Transverse colon (tissue), 4 donors: ENCODE results near the gene SERTAD1. TPM values are rescaled to one million over a fixed set of nuclear protein-coding genes. Genes with fewer than 3 reads are reported as not detected.

Source experiments
- DNase-seq: peaks from one replicate; pipeline ENCODE4 v3.0.0-alpha.2; 2019
- H3K27ac ChIP-seq, 4 donors: fragments of 200-600 bp; sonication (generic); 2 replicates each; pipeline ENCODE4 v1.5.1; 2016 to 2018; ENCODE audit warnings: inconsistent platforms in 4 of 4
- H3K27me3 ChIP-seq: fragments of 200-600 bp; sonication (generic); 2 replicates; pipeline ENCODE4 v1.5.1; 2017; ENCODE audit warnings: inconsistent platforms
- H3K36me3 ChIP-seq, 4 donors: fragments of 200-600 bp; sonication (generic); 2 replicates each; pipeline ENCODE4 v1.5.1; 2017 to 2019; ENCODE audit warnings: inconsistent platforms in 4 of 4
- H3K4me1 ChIP-seq, 4 donors: fragments of 200-600 bp; sonication (generic); 2 replicates each; pipeline ENCODE4 v1.5.1; 2017 to 2020; ENCODE audit warnings: inconsistent platforms in 4 of 4
- H3K4me3 ChIP-seq, 4 donors: fragments of 200-600 bp; sonication (generic); 1 replicate in 1 of 4; 2 replicates in 3 of 4; pipeline versions ENCODE4 v1.5.1 to v1.6.1; 2017 to 2019; ENCODE audit warnings: inconsistent platforms in 4 of 4
- H3K9me3 ChIP-seq, 2 donors: fragments of 200-600 bp; sonication (generic); 2 replicates each; pipeline ENCODE4 v1.5.1; 2017 to 2019; ENCODE audit warnings: inconsistent platforms in 2 of 2
- CTCF ChIP-seq, 5 experiments: fragments of 200-600 bp in 3 of 5; fragments of 450-650 bp in 2 of 5; sonication (generic) in 3 of 5; IDR thresholded peaks; 1 replicate in 2 of 5; 2 replicates in 3 of 5; pipeline ENCODE4 v1.5.1; 2016 to 2017; ENCODE audit warnings: antibody characterized with exemption in 5 of 5, inconsistent platforms in 3 of 5, mild to moderate bottlenecking in 2 of 5, moderate library complexity in 1 of 5
- EP300 ChIP-seq: sonication (generic); formaldehyde crosslinking; IDR thresholded peaks from one replicate; pipeline ENCODE4 v1.6.1; 2017; ENCODE audit warnings: antibody characterized with exemption, low read depth
- POLR2A ChIP-seq: fragments of 450-650 bp; IDR thresholded peaks from one replicate; pipeline ENCODE4 v1.6.1; 2016; ENCODE audit warnings: antibody characterized with exemption, mild to moderate bottlenecking, moderate library complexity
- POLR2AphosphoS5 ChIP-seq, 3 donors: sonication (generic); formaldehyde crosslinking; IDR thresholded peaks; one replicate each; pipeline ENCODE4 v1.6.1; 2016; ENCODE audit warnings: antibody characterized with exemption in 3 of 3
- WGBS, 2 donors: methylation state at CpG; one replicate each; pipeline ENCODE4 v1.1.5; 2018; ENCODE audit warnings: low coverage in 1 of 2; 5-methylcytosine and 5-hydroxymethylcytosine counted together
- in situ Hi-C, 4 donors: fragments of 200-750 bp; cut with MboI; loops; one replicate each; pipeline versions ENCODE4 v1.15.0 to v1.15.1; 2017; ENCODE audit warnings: low sequenced_read_pairs in 3 of 4, low pct_ligation_motif_present in 1 of 4, low pct_unique_long_range_greater_than_20kb in 1 of 4
- intact Hi-C: fragments of 100-400 bp; cut with DNase I; formaldehyde crosslinking; loops from one replicate; pipeline ENCODE4 v1.15.1; 2023; ENCODE audit warnings: low total_unique reads
- total RNA-seq, 4 donors: library from RNA; depleted of rRNA; stranded (reverse); fragments of >200 nt; gene quantifications; one replicate each; pipeline ENCODE4 v1.1.0, GENCODE V29; 2016

Gene SERTAD1
- total RNA-seq, 4 donors from 2014 or later = 2.6 to 30.3 (median 18.4) TPM

GRCh38 chr19:40471111-40471510 is 45.3 kb upstream of the SERTAD1 start:
- peaks cover 11 to 13% (median 11%) of the 10 kb centered on the region in 4 donors for H3K4me1 ChIP-seq
- no peaks in the 10 kb centered on the region for H3K36me3 ChIP-seq
- H3K27me3 ChIP-seq = peaks cover 10% of the 10 kb centered on the region
- H3K9me3 ChIP-seq = no peaks in the 10 kb centered on the region
- in situ Hi-C loops = no loop called here
- intact Hi-C loops = no loop called here
- no peak for DNase-seq
- WGBS, 2 donors = 92% methylated on average over 3 of the region's 3 CpGs; no CpG with 5 or more reads in 1 of the 2 donors
- H3K27ac ChIP-seq = no peak overlapping the region
- H3K4me3 ChIP-seq = no peak overlapping the region
- TF ChIP-seq CTCF (IDR thresholded peaks at IDR 0.05) (no peak), POLR2AphosphoS5 (IDR thresholded peaks at IDR 0.05) (no peak), EP300 (no peak), POLR2A (no peak)

DNA sequence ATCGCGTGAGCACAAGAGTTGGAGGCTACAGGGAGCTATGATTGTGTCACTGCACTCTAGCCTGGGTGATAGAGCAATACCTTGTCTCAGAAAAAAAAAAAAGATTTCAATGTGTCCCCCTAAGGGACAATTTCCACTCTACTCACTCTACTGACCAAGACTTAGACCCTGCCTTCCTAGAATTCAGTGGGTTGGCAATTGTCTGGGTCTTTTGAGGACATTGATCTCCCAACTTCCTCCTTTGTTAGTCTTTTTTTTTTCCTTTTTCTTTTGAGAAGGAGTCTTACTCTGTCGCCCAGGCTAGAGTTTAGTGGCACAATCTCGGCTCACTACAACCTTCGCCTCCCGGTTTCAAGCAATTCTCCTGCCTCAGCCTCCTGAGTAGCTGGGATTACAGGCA is 43.2 kb upstream of the SERTAD1 start:
- H3K4me1 ChIP-seq = peaks cover 11 to 26% (median 21%) of the 10 kb centered on the region in 4 donors
- no peak overlapping the region for H3K27ac ChIP-seq
- TF ChIP-seq POLR2A = no peak
- TF ChIP-seq EP300 = no peak
- TF ChIP-seq CTCF (IDR thresholded peaks at IDR 0.05) = no peak
- no peak for TF ChIP-seq POLR2AphosphoS5 (IDR thresholded peaks at IDR 0.05)
- no peak for DNase-seq
- H3K9me3 ChIP-seq = no peaks in the 10 kb centered on the region
- no peak overlapping the region for H3K4me3 ChIP-seq
- no peaks in the 10 kb centered on the region for H3K36me3 ChIP-seq
- peaks cover 10% of the 10 kb centered on the region for H3K27me3 ChIP-seq
- intact Hi-C loops (no loop called here), in situ Hi-C loops (no loop called here)
- WGBS, 2 donors = 93% methylated on average over 6 of the region's 6 CpGs; no CpG with 5 or more reads in 1 of the 2 donors

- H3K4me3 ChIP-seq = peak within 1 kb of the TSS; percentile 17 to 80 (median 32)
Observed at GRCh38 chr19:40466985-40467734, 41.4 kb upstream of the SERTAD1 start, which contains the start of gene SPTBN4. TSS of gene SPTBN4 (plus strand) at chr19:40467001. CDS start at chr19:40472622, 5,621 bp downstream.

More at GRCh38 chr19:40466985-40467734, 41.4 kb upstream of the SERTAD1 start, which contains the start of gene SPTBN4:
- no peaks in the 10 kb centered on the region for H3K9me3 ChIP-seq
- H3K4me1 ChIP-seq = peaks cover 15 to 26% (median 25%) of the 10 kb centered on the region in 4 donors
- DNase-seq = no peak
- WGBS, 2 donors = 6 to 83% methylated on average over 1 to 56 of the region's 87 CpGs
- peaks cover 10% of the 10 kb centered on the region for H3K27me3 ChIP-seq
- in situ Hi-C loops (no loop called here), intact Hi-C loops (loop anchor here (1.0 kb wide), 1 partner anchor 44 kb away; no protein-coding TSS in a partner anchor)
- no peaks in the 10 kb centered on the region for H3K36me3 ChIP-seq
- no peak for TF ChIP-seq CTCF (IDR thresholded peaks at IDR 0.05)
- TF ChIP-seq EP300 = no peak
- no peak for TF ChIP-seq POLR2AphosphoS5 (IDR thresholded peaks at IDR 0.05)
- no peak for TF ChIP-seq POLR2A
- H3K27ac ChIP-seq = peak within 1 kb of the TSS; percentile 49 to 95 (median 70)
